AG04450 (cell line): Measurements from ENCODE around the gene TMC3. TPM values are rescaled to one million over a fixed set of nuclear protein-coding genes. Genes with fewer than 3 reads are reported as not detected.

Experiments
- CTCF ChIA-PET: fragments of 300-600, 350-600 bp; formaldehyde crosslinking; extraction: SDS; loops from one replicate; lab custom pipeline; 2022; ENCODE audit warnings: antibody characterized with exemption, inconsistent platforms; lab: Charles Lee
- POLR2A ChIA-PET: fragments of 350-600 bp; formaldehyde crosslinking; extraction: SDS; loops from one replicate; lab custom pipeline; 2021; ENCODE audit warnings: antibody characterized with exemption, inconsistent platforms; lab: Yijun Ruan, JAX
- DNase-seq: peaks from one replicate; pipeline ENCODE4 v3.0.0-alpha.2; 2011; ENCODE audit warnings: low read depth, low spot score
- H3K27ac ChIP-seq: one replicate; pipeline ENCODE4 v1.5.1; 2012; ENCODE audit warnings: low read depth, low read length, control low read depth
- H3K27me3 ChIP-seq: one replicate; pipeline ENCODE4 v1.6.0; 2012; ENCODE audit warnings: low read length; ENCODE audit not compliant: control insufficient read depth, insufficient read depth
- H3K4me3 ChIP-seq: 2 replicates; pipeline ENCODE4 v1.5.1; 2011; ENCODE audit warnings: mild to moderate bottlenecking, low read depth, low read length, control low read depth
- H3K9me3 ChIP-seq: 2 replicates; pipeline ENCODE4 v1.5.1; 2012; ENCODE audit warnings: low read length; ENCODE audit not compliant: control insufficient read depth, insufficient read depth
- CTCF ChIP-seq: IDR thresholded peaks from 2 replicates; pipeline ENCODE4 v1.5.1; 2011; ENCODE audit warnings: low read depth, low read length, control low read depth, inconsistent platforms
- polyA plus RNA-seq: library from polyadenylated mRNA; depleted of rRNA; stranded (reverse); fragments of >200 nt; gene quantifications from 2 replicates; pipeline ENCODE4 v1.2.3, GENCODE V29; 2011

Gene TMC3
- polyA plus RNA-seq, 1 experiment, result not detected

- CTCF ChIA-PET, result no interaction called here
- Histone ChIP-seq H3K9me3 (no peaks in the 10 kb centered on the region), H3K27me3 (peaks cover 6% of the 10 kb centered on the region), H3K27ac (no peak overlapping the region), H3K4me3 (no peak overlapping the region)
- TF ChIP-seq CTCF, result no peak
- POLR2A ChIA-PET, result no interaction called here
- DNase-seq, result no peak
Measured at GRCh38 chr15:81384891-81385720, 11.1 kb upstream of the TMC3 start.

GRCh38 chr15:81381720-81382119 lies 7.7 kb upstream of the TMC3 start:
- POLR2A ChIA-PET, result no interaction called here
- no peak for DNase-seq
- TF ChIP-seq CTCF, result no peak
- H3K27ac ChIP-seq, result no peak overlapping the region
- no peak overlapping the region for H3K4me3 ChIP-seq
- H3K9me3 ChIP-seq, result no peaks in the 10 kb centered on the region
- peaks cover 7% of the 10 kb centered on the region for H3K27me3 ChIP-seq
- CTCF ChIA-PET, result interaction anchor here (0.6 to 1.5 kb wide), 3 partner anchors 12 to 161 kb away, joined by 3 to 4 read pairs (median 4); no protein-coding TSS in a partner anchor

- no peak for TF ChIP-seq CTCF
- Histone ChIP-seq H3K9me3 (no peaks in the 10 kb centered on the region), H3K4me3 (no peak overlapping the region), H3K27me3 (peaks cover 11% of the 10 kb centered on the region), H3K27ac (no peak overlapping the region)
- DNase-seq, result no peak
- ChIA-PET CTCF (interaction anchor here (0.6 to 1.5 kb wide), 3 partner anchors 13 to 310 kb away, joined by 3 to 4 read pairs (median 4); no protein-coding TSS in a partner anchor), POLR2A (no interaction called here)
Measured at GRCh38 chr15:81380668-81381067, 6.7 kb upstream of the TMC3 start.

- CTCF ChIA-PET, result interaction anchor here (0.6 to 1.5 kb wide), 3 partner anchors 13 to 311 kb away, joined by 3 to 4 read pairs (median 4); no protein-coding TSS in a partner anchor
- Histone ChIP-seq H3K9me3 (no peaks in the 10 kb centered on the region), H3K4me3 (no peak overlapping the region), H3K27me3 (peaks cover 15% of the 10 kb centered on the region), H3K27ac (no peak overlapping the region)
- TF ChIP-seq CTCF, result no peak
- POLR2A ChIA-PET, result no interaction called here
- no peak for DNase-seq
Measured at GRCh38 chr15:81380203-81380602, 6.2 kb upstream of the TMC3 start.

- H3K27ac ChIP-seq, result no peak overlapping the region
- no peaks in the 10 kb centered on the region for H3K9me3 ChIP-seq
- ChIA-PET POLR2A (no interaction called here), CTCF (no interaction called here)
- peaks cover 21% of the 10 kb centered on the region for H3K27me3 ChIP-seq
- DNase-seq, result no peak
- no peak overlapping the region for H3K4me3 ChIP-seq
- TF ChIP-seq CTCF, result no peak
Measured at GRCh38 chr15:81379269-81379668, 5.3 kb upstream of the TMC3 start.
